HEK293T (cell line): ENCODE data around the gene AGFG2.

Source experiments
- BHLHE40 ChIP-seq: fragments of 450-650 bp; IDR thresholded peaks from 2 replicates; pipeline ENCODE4 v1.6.1; 2016; ENCODE audit warnings: mild to moderate bottlenecking, moderate library complexity, borderline replicate concordance
- ELF4 ChIP-seq: fragments of 450-650 bp; IDR thresholded peaks from 2 replicates; pipeline ENCODE4 v1.6.1; 2017; ENCODE audit warnings: antibody characterized with exemption
- FOXK2 ChIP-seq: fragments of 450-650 bp; IDR thresholded peaks from 2 replicates; pipeline ENCODE4 v1.6.1; 2016; ENCODE audit warnings: mild to moderate bottlenecking
- HDGF ChIP-seq: fragments of 450-650 bp; IDR thresholded peaks from 2 replicates; pipeline ENCODE4 v1.6.1; 2017; ENCODE audit warnings: antibody characterized with exemption, borderline replicate concordance
- L3MBTL2 ChIP-seq: fragments of 450-650 bp; conservative IDR thresholded peaks from 2 replicates; pipeline ENCODE4 v1.6.1; 2016; ENCODE audit warnings: mild to moderate bottlenecking
- LEF1 ChIP-seq: fragments of 450-650 bp; IDR thresholded peaks from 2 replicates; pipeline ENCODE4 v1.6.1; 2017; ENCODE audit warnings: mild to moderate bottlenecking, borderline replicate concordance
- NFRKB ChIP-seq: fragments of 450-650 bp; IDR thresholded peaks from 2 replicates; pipeline ENCODE4 v1.6.1; 2016; ENCODE audit warnings: mild to moderate bottlenecking, moderate library complexity
- SP1 ChIP-seq: fragments of 450-650 bp; IDR thresholded peaks from 2 replicates; pipeline ENCODE4 v1.6.1; 2017
- SUZ12 ChIP-seq: fragments of 450-650 bp; IDR thresholded peaks from 2 replicates; pipeline ENCODE4 v1.6.1; 2016; ENCODE audit warnings: mild to moderate bottlenecking
- TARDBP ChIP-seq: fragments of 450-650 bp; IDR thresholded peaks from 2 replicates; pipeline ENCODE4 v1.6.1; 2016
- ZNF384 ChIP-seq: fragments of 450-650 bp; IDR thresholded peaks from 2 replicates; pipeline ENCODE4 v1.6.1; 2016

DNA sequence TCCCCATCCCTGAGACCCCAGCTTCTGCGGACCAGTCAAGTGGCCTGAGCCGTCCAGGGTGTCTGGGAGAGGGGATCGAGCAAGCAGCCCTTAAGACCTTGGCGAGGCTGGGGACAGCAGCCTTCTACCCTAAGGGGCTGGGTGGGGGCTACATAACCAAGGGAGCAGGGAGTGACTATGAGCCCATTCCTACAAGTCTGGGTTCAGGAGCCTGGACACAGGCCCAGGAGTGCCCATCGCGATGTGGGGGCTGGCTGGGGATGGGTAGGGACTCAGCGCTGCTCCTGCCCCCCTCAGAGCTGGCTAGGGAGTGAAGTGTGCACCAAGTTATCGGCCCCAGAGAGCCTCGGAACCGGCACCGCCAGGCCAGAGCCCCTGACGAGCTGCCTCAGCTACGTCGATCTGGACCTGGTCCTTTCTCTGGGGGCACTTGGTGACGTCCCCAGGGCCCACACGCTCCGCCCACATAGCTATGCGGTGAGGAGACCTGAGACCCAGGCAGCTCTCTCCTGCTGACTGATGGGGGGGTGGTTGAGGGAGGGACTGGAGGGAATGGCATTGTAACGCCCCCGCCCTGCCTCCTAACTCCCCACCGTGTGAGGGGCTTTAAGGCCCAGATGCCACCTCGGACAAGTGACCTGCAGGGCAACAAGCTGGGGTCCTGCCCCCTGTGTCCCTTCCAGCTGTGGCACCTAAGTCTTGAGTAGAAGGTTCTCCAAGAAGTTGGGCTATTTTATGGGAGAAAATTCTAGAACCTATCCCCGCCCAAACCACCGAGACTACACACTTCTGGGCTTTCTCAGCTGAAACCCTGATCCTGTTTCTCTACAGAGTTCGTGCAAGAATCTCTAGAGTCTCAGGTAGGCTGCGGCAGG, 32.2 kb downstream of the AGFG2 start:
- TF ChIP-seq BHLHE40 (no peak), LEF1 (no peak), FOXK2 (no peak), ELF4 (no peak), TARDBP (no peak), L3MBTL2 (no peak), HDGF (no peak), ZNF384 (no peak; the same call in 1 of the 2 replicates), SP1 (no peak), NFRKB (no peak), SUZ12 (no peak)
